Uterus (tissue), 2 donors: ENCODE results near the gene SH2B2.

ENCODE experiments used
- POLR2A ChIP-seq, 2 donors: fragments of 450-650 bp; IDR thresholded peaks; one replicate each; pipeline ENCODE4 v1.6.1; 2016; ENCODE audit warnings: antibody characterized with exemption in 2 of 2, mild to moderate bottlenecking in 1 of 2, moderate library complexity in 1 of 2
- TF ChIP-seq, protein P1 (sequence below), 4 experiments: fragments of 200-600 bp in 2 of 4; fragments of 450-650 bp in 2 of 4; sonication (generic) in 2 of 4; IDR thresholded peaks; one replicate each; pipeline ENCODE4 v1.5.1; 2016 to 2019; ENCODE audit warnings: antibody characterized with exemption in 4 of 4, mild to moderate bottlenecking in 2 of 4, moderate library complexity in 1 of 4

DNA sequence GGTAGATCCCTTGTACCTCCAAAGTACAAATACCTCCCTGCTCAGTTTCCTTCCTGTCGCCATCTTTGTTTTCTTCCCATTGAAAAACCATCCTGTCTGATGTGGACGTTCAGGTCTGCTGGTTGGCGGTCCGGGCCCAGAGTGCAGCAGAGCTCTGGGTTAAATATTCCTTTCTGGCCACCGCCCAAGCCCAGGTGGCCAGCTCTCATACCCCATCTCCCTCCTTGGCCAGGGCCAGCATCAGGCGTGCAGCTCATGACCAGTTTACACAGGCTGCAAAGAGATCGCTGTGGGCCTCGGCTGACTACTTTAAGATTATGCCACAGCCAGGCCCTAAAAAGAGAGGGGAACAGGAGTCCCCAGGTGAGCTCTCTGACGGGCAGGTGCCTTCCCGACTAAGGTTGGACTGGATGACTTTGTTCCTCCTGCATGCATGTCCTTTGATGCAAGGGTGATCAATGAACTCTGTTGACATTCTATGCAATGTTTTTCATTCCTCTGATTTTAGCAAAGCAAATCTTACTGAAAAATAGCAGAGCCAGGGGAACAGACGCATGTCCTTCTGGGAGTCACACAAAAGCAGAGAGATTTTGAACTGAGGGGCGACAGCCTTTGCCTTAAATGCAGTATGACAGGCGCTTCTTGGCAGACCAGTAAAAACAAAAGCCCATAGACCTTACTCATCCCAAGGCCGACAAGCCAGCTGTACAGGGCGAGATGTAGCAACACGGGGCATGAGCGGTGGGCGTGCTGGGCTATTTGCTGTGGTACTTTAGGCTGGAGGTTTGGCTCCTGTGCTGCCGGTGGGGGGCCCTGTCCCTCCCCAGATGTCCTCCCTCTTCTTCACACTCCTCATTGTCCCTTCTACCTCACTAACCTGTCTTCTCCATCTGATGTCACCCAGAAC, 33.3 kb upstream of the SH2B2 start:
- TF ChIP-seq, protein P1, sequence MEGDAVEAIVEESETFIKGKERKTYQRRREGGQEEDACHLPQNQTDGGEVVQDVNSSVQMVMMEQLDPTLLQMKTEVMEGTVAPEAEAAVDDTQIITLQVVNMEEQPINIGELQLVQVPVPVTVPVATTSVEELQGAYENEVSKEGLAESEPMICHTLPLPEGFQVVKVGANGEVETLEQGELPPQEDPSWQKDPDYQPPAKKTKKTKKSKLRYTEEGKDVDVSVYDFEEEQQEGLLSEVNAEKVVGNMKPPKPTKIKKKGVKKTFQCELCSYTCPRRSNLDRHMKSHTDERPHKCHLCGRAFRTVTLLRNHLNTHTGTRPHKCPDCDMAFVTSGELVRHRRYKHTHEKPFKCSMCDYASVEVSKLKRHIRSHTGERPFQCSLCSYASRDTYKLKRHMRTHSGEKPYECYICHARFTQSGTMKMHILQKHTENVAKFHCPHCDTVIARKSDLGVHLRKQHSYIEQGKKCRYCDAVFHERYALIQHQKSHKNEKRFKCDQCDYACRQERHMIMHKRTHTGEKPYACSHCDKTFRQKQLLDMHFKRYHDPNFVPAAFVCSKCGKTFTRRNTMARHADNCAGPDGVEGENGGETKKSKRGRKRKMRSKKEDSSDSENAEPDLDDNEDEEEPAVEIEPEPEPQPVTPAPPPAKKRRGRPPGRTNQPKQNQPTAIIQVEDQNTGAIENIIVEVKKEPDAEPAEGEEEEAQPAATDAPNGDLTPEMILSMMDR (IDR thresholded peaks at IDR 0.05), result no peak
- no peak for TF ChIP-seq POLR2A (IDR thresholded peaks at IDR 0.05)
